OCI-LY1 (cell line): ENCODE data around the gene ERCC5.

ENCODE experiments used
- H2AFZ ChIP-seq: fragments of 200-600 bp; sonication (generic), shearing (Covaris generic); 2 replicates; pipeline ENCODE4 v1.6.0; 2014; ENCODE audit warnings: antibody characterized with exemption, mild to moderate bottlenecking, low read length
- H3F3A ChIP-seq: fragments of 200-600 bp; sonication (generic), shearing (Covaris generic); 2 replicates; pipeline ENCODE4 v1.6.0; 2014; ENCODE audit warnings: mild to moderate bottlenecking, antibody characterized with exemption, low read length, moderate library complexity; ENCODE audit not compliant: insufficient read depth
- H3K27ac ChIP-seq: fragments of 200-600 bp; sonication (generic); 2 replicates; pipeline ENCODE4 v1.5.1; 2014; ENCODE audit warnings: low read length, mixed run types, mild to moderate bottlenecking, low read depth; ENCODE audit not compliant: poor library complexity, severe bottlenecking
- H3K27me3 ChIP-seq: fragments of 200-600 bp; sonication (generic); 2 replicates; pipeline ENCODE4 v1.6.0; 2014; ENCODE audit warnings: antibody characterized with exemption, mild to moderate bottlenecking, low read length, moderate library complexity; ENCODE audit not compliant: insufficient read depth
- H3K36me3 ChIP-seq: fragments of 200-600 bp; sonication (generic); 2 replicates; pipeline ENCODE4 v1.6.1; 2014; ENCODE audit warnings: mild to moderate bottlenecking, antibody characterized with exemption, low read length, moderate library complexity, mixed read lengths; ENCODE audit not compliant: insufficient read depth
- H3K4me1 ChIP-seq: fragments of 200-600 bp; sonication (generic); 2 replicates; pipeline ENCODE4 v1.5.1; 2014; ENCODE audit warnings: mild to moderate bottlenecking, low read length, moderate library complexity; ENCODE audit not compliant: insufficient read depth, severe bottlenecking
- H3K4me2 ChIP-seq: fragments of 200-600 bp; sonication (generic), shearing (Covaris generic); 2 replicates; pipeline ENCODE4 v1.6.1; 2014; ENCODE audit warnings: low read length
- H3K4me3 ChIP-seq: fragments of 200-600 bp; sonication (generic); 2 replicates; pipeline ENCODE4 v1.5.1; 2014; ENCODE audit warnings: low read length, low read depth, mild to moderate bottlenecking, mixed read lengths; ENCODE audit not compliant: poor library complexity, severe bottlenecking
- H3K79me2 ChIP-seq: fragments of 200-600 bp; shearing (Covaris generic); 2 replicates; pipeline ENCODE4 v1.6.1; 2016; ENCODE audit warnings: mixed run types, low read length, mixed read lengths; ENCODE audit not compliant: insufficient read depth
- H3K9ac ChIP-seq: fragments of 200-600 bp; sonication (generic), shearing (Covaris generic); 2 replicates; pipeline ENCODE4 v1.6.1; 2014; ENCODE audit warnings: mild to moderate bottlenecking, low read length, mixed read lengths
- H3K9me2 ChIP-seq: fragments of 200-600 bp; sonication (generic), shearing (Covaris generic); 2 replicates; pipeline ENCODE4 v1.6.1; 2014; ENCODE audit warnings: low read depth, mild to moderate bottlenecking, low read length, mixed read lengths
- H3K9me3 ChIP-seq: fragments of 200-600 bp; shearing (Covaris generic); 2 replicates; pipeline ENCODE4 v1.6.1; 2014; ENCODE audit warnings: low read length, mixed read lengths
- H4K20me1 ChIP-seq: fragments of 200-600 bp; sonication (generic), shearing (Covaris generic); 2 replicates; pipeline ENCODE4 v1.6.0; 2016; ENCODE audit warnings: mild to moderate bottlenecking, low read length; ENCODE audit not compliant: insufficient read depth
- EZH2 ChIP-seq: fragments of 200-600 bp; sonication (generic), shearing (Covaris generic); IDR thresholded peaks from 2 replicates; pipeline ENCODE4 v1.8.0; 2017; ENCODE audit warnings: borderline replicate concordance, mixed run types, mild to moderate bottlenecking, antibody characterized with exemption, low read length, moderate library complexity, mixed read lengths
- TF ChIP-seq, protein P1 (sequence below): fragments of 200-600 bp; sonication (generic), shearing (Covaris generic); IDR thresholded peaks from 2 replicates; pipeline ENCODE4 v1.5.1; 2017; ENCODE audit warnings: mild to moderate bottlenecking, antibody characterized with exemption, low read length, moderate library complexity, mixed read lengths

ERCC5 gene

DNA sequence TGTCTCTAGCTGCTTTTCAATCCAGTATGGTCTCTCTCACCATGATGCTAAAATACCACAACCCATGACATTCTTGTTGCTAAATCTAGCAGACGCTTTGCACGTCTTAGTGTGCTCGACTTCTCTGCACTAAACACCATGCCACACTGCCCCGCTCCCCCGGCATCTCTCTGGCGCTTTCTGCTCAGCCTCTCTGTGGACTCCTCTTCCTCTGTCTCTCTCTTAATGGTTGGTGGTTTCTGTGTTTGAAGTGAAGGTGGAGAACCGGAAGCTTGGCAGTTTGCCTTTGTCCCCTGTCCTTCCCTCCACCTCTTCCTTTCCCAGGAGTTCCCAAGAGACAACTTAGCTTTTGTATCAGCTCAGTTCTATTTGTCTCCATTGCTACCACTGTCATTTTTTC lies 8.8 kb downstream of the ERCC5 start:
- Histone ChIP-seq H3K36me3 (peaks cover 75% of the 10 kb centered on the region), H3F3A (no peaks in the 10 kb centered on the region), H3K9me3 (no peaks in the 10 kb centered on the region), H3K9ac (no peak overlapping the region), H3K27me3 (no peaks in the 10 kb centered on the region), H4K20me1 (no peaks in the 10 kb centered on the region; the same call in 1 of the 2 replicates), H3K4me2 (no peak overlapping the region), H3K4me1 (no peaks in the 10 kb centered on the region), H3K27ac (no peak overlapping the region), H3K79me2 (no peaks in the 10 kb centered on the region), H2AFZ (no peak overlapping the region), H3K9me2 (no peaks in the 10 kb centered on the region), H3K4me3 (no peak overlapping the region)
- TF ChIP-seq, protein P1, sequence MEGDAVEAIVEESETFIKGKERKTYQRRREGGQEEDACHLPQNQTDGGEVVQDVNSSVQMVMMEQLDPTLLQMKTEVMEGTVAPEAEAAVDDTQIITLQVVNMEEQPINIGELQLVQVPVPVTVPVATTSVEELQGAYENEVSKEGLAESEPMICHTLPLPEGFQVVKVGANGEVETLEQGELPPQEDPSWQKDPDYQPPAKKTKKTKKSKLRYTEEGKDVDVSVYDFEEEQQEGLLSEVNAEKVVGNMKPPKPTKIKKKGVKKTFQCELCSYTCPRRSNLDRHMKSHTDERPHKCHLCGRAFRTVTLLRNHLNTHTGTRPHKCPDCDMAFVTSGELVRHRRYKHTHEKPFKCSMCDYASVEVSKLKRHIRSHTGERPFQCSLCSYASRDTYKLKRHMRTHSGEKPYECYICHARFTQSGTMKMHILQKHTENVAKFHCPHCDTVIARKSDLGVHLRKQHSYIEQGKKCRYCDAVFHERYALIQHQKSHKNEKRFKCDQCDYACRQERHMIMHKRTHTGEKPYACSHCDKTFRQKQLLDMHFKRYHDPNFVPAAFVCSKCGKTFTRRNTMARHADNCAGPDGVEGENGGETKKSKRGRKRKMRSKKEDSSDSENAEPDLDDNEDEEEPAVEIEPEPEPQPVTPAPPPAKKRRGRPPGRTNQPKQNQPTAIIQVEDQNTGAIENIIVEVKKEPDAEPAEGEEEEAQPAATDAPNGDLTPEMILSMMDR: no peak
- no peak for TF ChIP-seq EZH2

DNA sequence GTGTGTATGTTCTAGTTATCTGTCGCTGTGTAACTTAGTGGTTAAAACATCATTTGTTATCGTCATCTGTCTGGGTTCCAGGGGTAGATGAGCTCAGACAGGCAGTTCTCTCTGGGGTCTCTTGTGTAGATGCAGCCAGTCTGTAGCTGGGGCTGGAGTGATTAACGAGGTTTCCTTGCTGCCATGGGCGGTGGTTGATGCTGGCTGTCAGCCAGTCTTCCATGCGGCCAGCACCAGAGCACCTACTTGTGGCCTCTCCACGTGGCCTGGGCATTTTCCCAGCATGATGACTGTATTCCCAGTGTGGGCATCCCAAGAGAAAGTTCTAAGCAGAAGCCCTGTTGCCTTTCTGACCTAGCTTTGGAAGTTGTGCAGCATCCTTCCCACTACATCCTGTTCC lies 10.7 kb downstream of the ERCC5 start:
- no peak overlapping the region for H3K4me3 ChIP-seq
- H3K9me2 ChIP-seq: no peaks in the 10 kb centered on the region
- H3F3A ChIP-seq: no peaks in the 10 kb centered on the region
- H3K27ac ChIP-seq: no peak overlapping the region
- no peaks in the 10 kb centered on the region for H3K9me3 ChIP-seq
- no peaks in the 10 kb centered on the region for H3K79me2 ChIP-seq
- H3K4me1 ChIP-seq: no peaks in the 10 kb centered on the region
- TF ChIP-seq, protein P1: no peak
- TF ChIP-seq EZH2: no peak
- H3K4me2 ChIP-seq: no peak overlapping the region
- peaks cover 92% of the 10 kb centered on the region for H3K36me3 ChIP-seq
- no peak overlapping the region for H3K9ac ChIP-seq
- no peak overlapping the region for H2AFZ ChIP-seq
- no peaks in the 10 kb centered on the region for H3K27me3 ChIP-seq
- no peaks in the 10 kb centered on the region; the same call in 1 of the 2 replicates for H4K20me1 ChIP-seq

DNA sequence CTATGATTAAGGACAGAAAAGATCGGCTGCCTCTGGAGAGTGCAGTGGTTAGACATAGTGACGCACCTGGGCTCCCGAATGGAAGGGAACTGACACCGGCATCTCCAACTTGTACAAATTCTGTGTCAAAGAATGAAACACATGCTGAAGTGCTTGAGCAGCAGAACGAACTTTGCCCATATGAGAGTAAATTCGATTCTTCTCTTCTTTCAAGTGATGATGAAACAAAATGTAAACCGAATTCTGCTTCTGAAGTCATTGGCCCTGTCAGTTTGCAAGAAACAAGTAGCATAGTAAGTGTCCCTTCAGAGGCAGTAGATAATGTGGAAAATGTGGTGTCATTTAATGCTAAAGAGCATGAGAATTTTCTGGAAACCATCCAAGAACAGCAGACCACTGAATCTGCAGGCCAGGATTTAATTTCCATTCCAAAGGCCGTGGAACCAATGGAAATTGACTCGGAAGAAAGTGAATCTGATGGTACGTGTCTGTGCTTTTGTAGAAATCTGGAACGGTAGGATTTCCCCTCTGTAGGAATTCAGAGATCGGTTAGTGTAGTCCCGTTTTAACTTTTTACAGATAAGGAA lies 16.9 kb downstream of the ERCC5 start:
- no peaks in the 10 kb centered on the region for H3K9me3 ChIP-seq
- no peaks in the 10 kb centered on the region; the same call in 1 of the 2 replicates for H4K20me1 ChIP-seq
- no peaks in the 10 kb centered on the region for H3K27me3 ChIP-seq

More for the DNA sequence above, 16.9 kb downstream of the ERCC5 start:
- Histone ChIP-seq H3K36me3 (peaks cover 98% of the 10 kb centered on the region), H3K4me2 (no peak overlapping the region), H3K9ac (no peak overlapping the region), H3K79me2 (0 out of 2 replicates have a peak, but pooled peaks cover 6% of the 10 kb centered on the region), H3K27ac (no peak overlapping the region), H3K4me3 (no peak overlapping the region), H3K4me1 (no peaks in the 10 kb centered on the region), H3F3A (no peaks in the 10 kb centered on the region), H2AFZ (no peak overlapping the region), H3K9me2 (no peaks in the 10 kb centered on the region)
- TF ChIP-seq, protein P1: no peak
- no peak for TF ChIP-seq EZH2
